Measurements from ENCODE around the gene GPX4. TPM values are rescaled to one million over a fixed set of nuclear protein-coding genes. Genes with fewer than 3 reads are reported as not detected.

The GPX4 gene
- total and polyA plus RNA-seq, 9 of the 15 experiments (the other 6 are each of a cell fraction or from before 2014, with no cell fraction given), result 61.4 to 661 (median 349) TPM

DNA sequence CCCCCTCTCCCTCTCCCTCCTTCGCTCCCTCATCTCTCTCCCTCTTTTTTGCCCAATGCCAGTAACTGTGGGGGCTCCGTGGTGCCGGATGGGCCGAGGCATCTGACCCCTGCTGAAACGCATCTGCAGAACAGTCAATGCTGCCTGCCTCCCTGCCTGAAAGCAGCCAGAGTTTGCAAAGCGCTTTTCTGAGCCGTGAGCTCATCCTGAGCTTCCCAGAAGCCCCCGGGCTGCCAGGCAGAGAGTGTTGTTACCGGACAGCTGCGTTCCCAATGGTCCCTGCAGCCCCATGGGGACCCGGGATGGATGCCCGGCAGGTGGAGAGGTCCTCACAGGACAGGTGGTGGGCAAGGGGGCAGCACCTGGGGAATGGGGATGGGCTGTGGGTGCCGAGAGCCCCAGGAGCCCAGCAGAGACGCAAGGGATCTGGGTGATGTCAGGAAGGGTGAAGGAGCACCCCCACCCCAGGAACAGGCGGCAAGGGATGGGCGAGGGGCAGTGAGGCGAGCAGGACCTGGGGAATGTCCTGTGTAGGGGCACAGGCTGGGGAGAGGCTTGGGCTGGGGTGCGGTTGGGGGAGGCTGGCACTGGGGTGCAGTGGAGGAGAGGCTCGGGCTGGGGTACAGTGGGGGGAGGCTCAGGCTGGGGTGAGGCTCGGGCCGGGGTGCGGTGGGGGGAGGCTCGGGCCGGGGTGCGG, 33.0 kb downstream of the GPX4 start (continued):
- TF ChIP-seq, protein P1, sequence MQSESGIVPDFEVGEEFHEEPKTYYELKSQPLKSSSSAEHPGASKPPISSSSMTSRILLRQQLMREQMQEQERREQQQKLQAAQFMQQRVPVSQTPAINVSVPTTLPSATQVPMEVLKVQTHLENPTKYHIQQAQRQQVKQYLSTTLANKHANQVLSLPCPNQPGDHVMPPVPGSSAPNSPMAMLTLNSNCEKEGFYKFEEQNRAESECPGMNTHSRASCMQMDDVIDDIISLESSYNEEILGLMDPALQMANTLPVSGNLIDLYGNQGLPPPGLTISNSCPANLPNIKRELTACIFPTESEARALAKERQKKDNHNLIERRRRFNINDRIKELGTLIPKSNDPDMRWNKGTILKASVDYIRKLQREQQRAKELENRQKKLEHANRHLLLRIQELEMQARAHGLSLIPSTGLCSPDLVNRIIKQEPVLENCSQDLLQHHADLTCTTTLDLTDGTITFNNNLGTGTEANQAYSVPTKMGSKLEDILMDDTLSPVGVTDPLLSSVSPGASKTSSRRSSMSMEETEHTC (IDR thresholded peaks at IDR 0.05), result no peak

- DNase-seq (ENCODE audit: extremely low read depth in 1 of 4, low spot score in 3 of 4) (no peak), ATAC-seq (no peak), FAIRE-seq (no peak)
- Histone ChIP-seq H3K9me1 (ENCODE audit: control insufficient read depth, insufficient read depth, low read length) (peaks cover 3% of the 10 kb centered on the region), H2AFZ (ENCODE audit: low read depth, low read length) (no peak overlapping the region), H3K36me3 (ENCODE audit: control insufficient read depth, insufficient read depth, low read length) (peaks cover 10% of the 10 kb centered on the region; the same call in 2 of the 3 replicates), H3K4me2 (ENCODE audit: insufficient read depth, low read length) (no peak overlapping the region), H4K20me1 (replicated peaks; ENCODE audit: control insufficient read depth, insufficient read depth, low read length) (no peaks in the 10 kb centered on the region; the same call in 1 of the 2 replicates), H3K27ac (ENCODE audit: extremely low read depth, low read depth, low read length) (no peak overlapping the region), H3K4me1 (replicated peaks in 1 of 2; ENCODE audit: control insufficient read depth in 2 of 2, insufficient read depth in 2 of 2, low read length in 2 of 2) (peaks cover 0 to 45% of the 10 kb centered on the region in 2 experiments; a peak in 2 of 5 replicates), H3K79me2 (ENCODE audit: control insufficient read depth, insufficient read depth, low read length) (no peaks in the 10 kb centered on the region; the same call in 2 of the 3 replicates), H3K4me3 (no peak overlapping the region), H3K27me3 (ENCODE audit: control insufficient read depth in 2 of 2, insufficient read depth in 2 of 2, low read length in 2 of 2) (no peaks in the 10 kb centered on the region), H3K9ac (ENCODE audit: insufficient read depth in 1 of 2, low read depth in 2 of 2, low read length in 2 of 2) (no peak overlapping the region; a peak in 1 of 4 replicates), H3K9me3 (replicated peaks; ENCODE audit: control insufficient read depth, insufficient read depth, low read depth, low read length) (no peaks in the 10 kb centered on the region)
- 78% methylated on average over 6 of the region's 11 CpGs for WGBS (ENCODE audit: insufficient coverage, low coverage, missing lambda C conversion rate)
- BruUV-seq (replicated peaks), result no TSS peak
- in situ Hi-C loops (cut with MboI) (no loop called here), intact Hi-C loops (cut with micrococcal nuclease) (no loop called here)
- POLR2A ChIA-PET, result no interaction called here
- CTCF ChIA-PET (ENCODE audit: low intra/inter-chr PET ratio), result no interaction called here
- TF ChIP-seq SMARCB1 (IDR thresholded peaks at IDR 0.05; ENCODE audit: insufficient read length, low read depth), result no peak
- no peak for TF ChIP-seq ETS2 (tag; IDR thresholded peaks at IDR 0.05; ENCODE audit: borderline replicate concordance, poor library complexity, severe bottlenecking)
- TF ChIP-seq, protein P2, sequence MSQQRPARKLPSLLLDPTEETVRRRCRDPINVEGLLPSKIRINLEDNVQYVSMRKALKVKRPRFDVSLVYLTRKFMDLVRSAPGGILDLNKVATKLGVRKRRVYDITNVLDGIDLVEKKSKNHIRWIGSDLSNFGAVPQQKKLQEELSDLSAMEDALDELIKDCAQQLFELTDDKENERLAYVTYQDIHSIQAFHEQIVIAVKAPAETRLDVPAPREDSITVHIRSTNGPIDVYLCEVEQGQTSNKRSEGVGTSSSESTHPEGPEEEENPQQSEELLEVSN (IDR thresholded peaks at IDR 0.05; ENCODE audit: borderline replicate concordance in 1 of 2, extremely low read depth in 1 of 2, insufficient read depth in 1 of 2, insufficient read length in 1 of 2, low read depth in 1 of 2, low read length in 1 of 2, poor library complexity in 1 of 2, severe bottlenecking in 1 of 2), result no peak
- no peak for TF ChIP-seq POLR2H (tag; IDR thresholded peaks at IDR 0.05; ENCODE audit: low read depth)
- no peak for TF ChIP-seq HSF4 (CRISPR knock-in tag; IDR thresholded peaks at IDR 0.05; ENCODE audit: borderline replicate concordance)
- TF ChIP-seq ZNF143 (CRISPR knock-in tag; IDR thresholded peaks at IDR 0.05), result no peak
- no peak for TF ChIP-seq PURB (CRISPR knock-in tag; IDR thresholded peaks at IDR 0.05; ENCODE audit: low read depth)
- TF ChIP-seq, protein P3, sequence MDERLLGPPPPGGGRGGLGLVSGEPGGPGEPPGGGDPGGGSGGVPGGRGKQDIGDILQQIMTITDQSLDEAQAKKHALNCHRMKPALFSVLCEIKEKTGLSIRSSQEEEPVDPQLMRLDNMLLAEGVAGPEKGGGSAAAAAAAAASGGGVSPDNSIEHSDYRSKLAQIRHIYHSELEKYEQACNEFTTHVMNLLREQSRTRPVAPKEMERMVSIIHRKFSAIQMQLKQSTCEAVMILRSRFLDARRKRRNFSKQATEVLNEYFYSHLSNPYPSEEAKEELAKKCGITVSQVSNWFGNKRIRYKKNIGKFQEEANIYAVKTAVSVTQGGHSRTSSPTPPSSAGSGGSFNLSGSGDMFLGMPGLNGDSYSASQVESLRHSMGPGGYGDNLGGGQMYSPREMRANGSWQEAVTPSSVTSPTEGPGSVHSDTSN (CRISPR knock-in tag; IDR thresholded peaks at IDR 0.05; ENCODE audit: low read depth), result no peak
- TF ChIP-seq, protein P3 (tag; conservative IDR thresholded peaks at IDR 0.05; ENCODE audit: low read depth), result no peak
Measured at GRCh38 chr19:1138121-1138520, 34.3 kb downstream of the GPX4 start.
